Measurements from ENCODE around the gene ALDH1B1. TPM values are rescaled to one million over a fixed set of nuclear protein-coding genes. Genes with fewer than 3 reads are reported as not detected.

ALDH1B1 gene
- polyA plus RNA-seq, 1 donor, result 20.2 TPM

GRCh38 chr9:38439291-38439915 is 46.9 kb downstream of the ALDH1B1 start:
- DNase-seq (ENCODE audit: low read depth), result no peak

- no peak for DNase-seq (ENCODE audit: low read depth)
Observed at GRCh38 chr9:38439916-38440301, 47.4 kb downstream of the ALDH1B1 start.

- DNase-seq (ENCODE audit: low read depth), result no peak
Observed at GRCh38 chr9:38440516-38440915, 48.0 kb downstream of the ALDH1B1 start.

DNA sequence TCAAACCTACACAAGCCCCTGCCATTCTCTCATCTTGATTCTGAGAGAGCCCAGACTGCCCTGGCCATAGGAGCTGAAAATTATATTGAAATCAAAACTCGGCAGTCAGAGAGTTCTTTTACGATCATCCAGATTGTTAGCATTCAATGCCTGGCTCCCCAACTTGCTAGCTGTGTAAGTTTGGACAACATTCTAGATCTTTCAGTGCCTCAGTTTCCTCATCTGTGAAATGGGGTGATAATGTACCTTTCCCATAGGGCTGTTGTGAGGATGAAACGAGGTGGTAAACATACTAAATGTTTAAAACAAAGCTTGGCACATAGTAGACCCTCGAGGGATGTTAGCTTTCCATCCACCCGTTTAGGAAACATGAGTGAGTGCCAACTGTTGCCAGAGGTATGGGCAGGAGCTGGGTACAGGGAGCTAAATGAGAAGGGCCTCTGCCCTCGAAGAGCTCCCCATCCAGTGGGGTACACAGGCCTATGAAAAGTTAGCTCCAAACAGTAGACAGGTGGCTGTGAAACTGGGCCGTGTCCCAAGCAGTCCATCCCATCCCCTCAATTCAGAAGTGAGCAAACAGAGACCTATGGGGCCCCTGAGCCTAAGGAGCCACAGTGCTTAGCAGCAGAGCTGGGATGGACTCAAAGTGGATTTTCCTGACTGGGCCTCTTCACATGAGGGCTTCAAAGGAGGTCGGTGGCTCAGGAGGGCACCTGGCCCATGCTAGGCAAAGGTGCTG is 49.0 kb downstream of the ALDH1B1 start:
- no peak for DNase-seq (ENCODE audit: low read depth)

GRCh38 chr9:38442473-38443096 is 50.1 kb downstream of the ALDH1B1 start:
- DNase-seq (ENCODE audit: low read depth), result no peak

DNA sequence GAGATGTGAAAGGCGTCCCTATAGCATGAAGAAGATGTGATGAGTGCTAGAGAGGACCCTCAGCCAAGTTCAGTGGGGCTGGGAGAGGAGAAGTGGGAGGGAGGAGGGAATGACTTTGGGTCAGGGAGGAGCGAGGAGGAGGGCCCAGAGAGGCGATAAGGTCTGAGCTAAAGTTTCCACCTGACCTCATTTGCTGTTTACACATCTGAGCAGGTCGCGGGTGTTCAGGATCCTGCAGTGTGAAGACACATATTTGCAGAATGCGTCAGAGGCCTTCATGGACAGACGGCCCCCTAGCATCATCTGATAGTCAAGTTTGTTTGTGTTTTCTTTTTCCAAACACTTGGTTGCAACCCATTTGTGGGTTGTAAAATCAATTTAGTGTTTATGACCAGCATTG is 50.7 kb downstream of the ALDH1B1 start:
- no peak for DNase-seq (ENCODE audit: low read depth)

DNA sequence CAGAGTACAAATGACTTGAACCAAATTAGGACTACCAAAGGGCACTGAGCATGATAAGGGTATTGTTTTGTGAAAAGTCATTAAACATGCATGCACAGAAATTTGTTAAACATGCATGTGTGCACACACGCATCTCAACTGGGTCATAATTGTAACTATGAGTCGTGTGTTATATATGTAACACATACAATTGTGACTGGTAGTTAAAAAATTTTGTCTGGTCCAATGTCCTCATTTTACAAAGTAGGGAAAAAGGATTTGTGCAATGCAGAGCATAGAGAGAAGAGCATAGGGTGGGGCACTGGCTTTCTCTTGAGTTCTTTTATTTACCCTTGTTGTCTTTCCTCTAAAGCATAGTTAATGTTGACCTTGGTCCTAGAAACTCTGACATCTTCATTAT is 51.1 kb downstream of the ALDH1B1 start:
- DNase-seq (ENCODE audit: low read depth), result no peak

- no peak for DNase-seq (ENCODE audit: low read depth)
Observed at GRCh38 chr9:38445154-38446043, 52.9 kb downstream of the ALDH1B1 start.

- DNase-seq (ENCODE audit: low read depth), result no peak
Observed at GRCh38 chr9:38447703-38448102, 55.2 kb downstream of the ALDH1B1 start.

Other genes with a start within 250 kb of the ALDH1B1 start
- 0.67 TPM for gene IGFBPL1, start 31.8 kb downstream of the ALDH1B1 start, polyA plus RNA-seq (ENCODE audit: insufficient read length)
- gene ANKRD18A, start 227.9 kb downstream of the ALDH1B1 start, polyA plus RNA-seq (ENCODE audit: insufficient read length), result 0.09 TPM